Heart left ventricle (tissue), 16 donors: ENCODE data around the gene RAD51. TPM values are rescaled to one million over a fixed set of nuclear protein-coding genes. Genes with fewer than 3 reads are reported as not detected.

Experiments
- ATAC-seq, 4 donors: fragments of 200-7000 bp; cut with Tn5 transposase; one replicate each; pipeline ENCODE4 v1.9.1; 2020 to 2022; ENCODE audit warnings: moderate library complexity in 4 of 4, mild to moderate bottlenecking in 3 of 4, moderate number of reproducible peaks in 1 of 4
- DNase-seq, 5 donors: peaks; one replicate each; pipeline ENCODE4 v3.0.0-alpha.2; 2020
- H3K27ac ChIP-seq, 12 donors: fragments of 200-600 bp; sonication (generic) in 4 of 12; one replicate each; pipeline versions ENCODE4 v1.5.0 to v1.8.0; 2016 to 2022; ENCODE audit warnings: mild to moderate bottlenecking in 2 of 12
- H3K27me3 ChIP-seq, 9 donors: fragments of 200-600 bp; sonication (generic) in 2 of 9; one replicate each; pipeline versions ENCODE4 v1.5.1 to v1.8.0; 2016 to 2022; ENCODE audit warnings: mild to moderate bottlenecking in 3 of 9
- H3K36me3 ChIP-seq, 9 donors: fragments of 200-600 bp; sonication (generic) in 2 of 9; one replicate each; pipeline versions ENCODE4 v1.5.0 to v1.8.0; 2018 to 2022; ENCODE audit warnings: mild to moderate bottlenecking in 2 of 9
- H3K4me1 ChIP-seq, 12 donors: fragments of 200-600 bp; sonication (generic) in 4 of 12; one replicate each; pipeline versions ENCODE4 v1.5.0 to v1.8.0; 2016 to 2022; ENCODE audit warnings: mild to moderate bottlenecking in 3 of 12
- H3K4me3 ChIP-seq, 12 donors: fragments of 200-600 bp; sonication (generic) in 4 of 12; one replicate each; pipeline versions ENCODE4 v1.5.0 to v1.8.0; 2017 to 2022; ENCODE audit warnings: mild to moderate bottlenecking in 9 of 12, moderate library complexity in 4 of 12
- H3K9me3 ChIP-seq, 12 donors: fragments of 200-600 bp; sonication (generic) in 4 of 12; one replicate each; pipeline versions ENCODE4 v1.5.0 to v1.8.0; 2016 to 2022; ENCODE audit warnings: mild to moderate bottlenecking in 1 of 12
- CTCF ChIP-seq, 12 donors: fragments of 200-600 bp; sonication (generic) in 4 of 12; IDR thresholded peaks; one replicate each; pipeline versions ENCODE4 v1.5.0 to v1.8.0; 2018 to 2022; ENCODE audit warnings: antibody characterized with exemption in 12 of 12, mild to moderate bottlenecking in 5 of 12
- POLR2A ChIP-seq, 2 donors: fragments of 450-650 bp; IDR thresholded peaks; one replicate each; pipeline ENCODE4 v1.6.1; 2017; ENCODE audit warnings: antibody characterized with exemption in 2 of 2, mild to moderate bottlenecking in 2 of 2, moderate library complexity in 2 of 2
- WGBS, 4 donors: extraction: QIAGEN DNeasy Blood & Tissue Kit in 2 of 4; methylation state at CpG; one replicate each; pipeline versions ENCODE4 v1.1.5 to v1.1.7; 2013 to 2018; 5-methylcytosine and 5-hydroxymethylcytosine counted together
- intact Hi-C, 10 donors: fragments of 100-400 bp; cut with DNase I; formaldehyde crosslinking; loops; one replicate each; pipeline versions ENCODE4 v1.11.1 to v1.14.2; 2022
- polyA plus RNA-seq, 2 donors: library from polyadenylated mRNA; stranded (reverse); fragments of 200-250 nt; gene quantifications; one replicate each; pipeline ENCODE4 v1.2.3, GENCODE V29; 2013
- total RNA-seq, 9 donors: library from RNA; depleted of rRNA in 2 of 9; stranded (reverse); fragments of >200 nt in 2 of 9; fragmentation: NEBNext Ultra II Directional in 3 of 9; extraction: Animal tissue kit (Norgen Biotek cat#: 25700) in 3 of 9; gene quantifications; one replicate each; pipeline versions ENCODE4 v1.1.0 to v1.2.4, GENCODE V29; 2016 to 2023
- donor health status: ischemic (EF 13 %, LVEDD 7.1; RV severe dilation, severe dysfunction).
- donor health status: healthy with polysubstance abuse.
- donor health status: DM: no; HTN: yes; CAD: no.
- donor health status: DM: no; HTN: no; CAD: no.
- donor health status: ischemic (EF 25% LVEDD 6.9; RV normal size, moderate dysfunction).
- donor health status: ischemic (EF 25% LVEDD 5.7; RV mildly dilated, moderate dysfunction).
- donor health status: healthy.
- donor health status: DM: yes; HTN: yes; CAD: no.
- donor health status: ischemic (EF 35%, LVEDD 5.7; RV mildly dilated, moderate dysfunction).
- donor health status: nonischemic (EF 11% LVEDD 7.7; RV severe dilation, severe dysfunction).
- donor health status: DM: yes; HTN: yes; CAD: no.
- donor health status: PGD.
- donor health status: ischemic (EF 29% LVEDD 5.4; RV normal size, mild dysfunction).
- donor health status: nonischemic (EF 23%, LVEDD 6.1; RV moderate dilation, normal function).

The RAD51 gene
- total and polyA plus RNA-seq, 11 donors: 0.15 to 3.9 (median 0.56) TPM; not detected in 2

- TF ChIP-seq POLR2A (IDR thresholded peaks at IDR 0.05): no peak
- TF ChIP-seq CTCF (IDR thresholded peaks at IDR 0.05): no peak
- H3K4me1 ChIP-seq: peaks cover 0 to 31% (median 24%) of the 10 kb centered on the region in 12 donors
- H3K9me3 ChIP-seq: no peaks in the 10 kb centered on the region
- 90 to 100% (median 95%) methylated on average over 2 to 5 of the region's 5 CpGs for WGBS, 4 donors
- intact Hi-C loops: loop anchor here in 5 of 10 donors (5.0 to 10.0 kb wide), 5 partner anchors 47 to 165 kb away; partner anchors contain the start of genes DNAJC17 (in 3 of the 5), RAD51 (in 3 of the 5), VPS18 (in 3 of the 5) and ZFYVE19 (in 3 of the 5)
- DNase-seq (no peak), ATAC-seq (no peak)
- H3K27ac ChIP-seq: no peak overlapping the region
- H3K4me3 ChIP-seq: no peak overlapping the region
- H3K27me3 ChIP-seq: no peaks in the 10 kb centered on the region
- no peaks in the 10 kb centered on the region for H3K36me3 ChIP-seq
Observed at GRCh38 chr15:40759961-40760360, 65.0 kb downstream of the RAD51 start.

DNA sequence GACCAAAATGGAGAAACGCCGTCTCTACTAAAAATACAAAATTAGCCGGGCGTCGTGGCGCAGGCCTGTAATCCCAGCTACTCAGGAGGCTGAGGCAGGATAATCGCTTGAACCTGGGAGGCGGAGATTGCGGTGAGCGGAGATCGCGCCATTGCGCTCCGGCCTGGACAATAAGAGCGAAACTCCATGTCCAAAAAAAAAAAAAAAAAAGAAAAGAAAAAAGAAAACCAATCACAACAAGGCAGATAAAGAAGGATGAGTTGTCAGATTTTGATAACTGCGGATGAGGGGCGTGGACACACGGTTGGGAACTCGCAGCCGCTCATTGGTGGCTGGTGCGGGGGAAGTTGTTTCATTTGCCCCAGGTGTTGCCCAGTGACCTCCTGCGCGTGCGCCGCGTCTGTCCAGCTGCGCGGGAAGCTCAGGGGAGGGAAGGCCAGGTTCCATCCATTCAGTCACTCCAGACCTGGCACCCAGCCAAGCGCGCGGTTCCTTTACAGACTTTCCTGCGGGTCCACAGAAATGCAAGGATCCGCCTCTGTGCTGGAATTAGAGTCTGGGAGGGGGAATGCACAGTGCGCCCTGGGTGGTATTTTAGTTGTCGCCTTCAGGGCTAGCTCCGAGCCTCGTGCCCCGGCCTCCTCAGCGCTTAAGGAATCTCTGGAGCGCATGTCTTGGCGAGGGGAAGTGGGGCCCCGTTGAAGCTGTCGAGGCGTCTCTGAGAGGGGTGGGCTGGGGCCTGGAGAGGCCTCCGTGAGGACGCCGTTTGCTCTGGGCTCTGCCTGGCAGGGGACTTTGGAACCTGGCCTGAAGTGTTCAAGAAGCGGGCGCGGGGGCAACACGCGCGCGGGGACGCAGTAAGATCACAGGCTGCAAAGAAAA, 68.2 kb downstream of the RAD51 start:
- Histone ChIP-seq H3K4me1 (peaks cover 0 to 37% (median 22%) of the 10 kb centered on the region in 12 donors), H3K27ac (peak overlapping the region in 11 of 12 donors; percentile 47 to 80 (median 62)), H3K4me3 (peak overlapping the region; percentile 33 to 75 (median 58)), H3K9me3 (no peaks in the 10 kb centered on the region), H3K27me3 (no peaks in the 10 kb centered on the region), H3K36me3 (peaks cover 0 to 10% (median 4%) of the 10 kb centered on the region in 9 donors)
- WGBS, 4 donors: 29 to 34% (median 31%) methylated on average over 50 to 55 of the region's 55 CpGs
- intact Hi-C loops: loop anchor here in 4 of 10 donors (5.0 to 10.0 kb wide), 4 partner anchors 44 to 168 kb away; partner anchors contain the start of genes VPS18 (in 2 of the 4), DNAJC17 (in 1 of the 4), KNL1 (in 1 of the 4) and ZFYVE19 (in 1 of the 4)
- no peak for TF ChIP-seq POLR2A (IDR thresholded peaks at IDR 0.05)
- no peak for TF ChIP-seq CTCF (IDR thresholded peaks at IDR 0.05)
- peak in 3 of 4 donors; percentile 7 to 31 (median 13) for ATAC-seq
- DNase-seq: peak; percentile 59 to 85 (median 66)

DNA sequence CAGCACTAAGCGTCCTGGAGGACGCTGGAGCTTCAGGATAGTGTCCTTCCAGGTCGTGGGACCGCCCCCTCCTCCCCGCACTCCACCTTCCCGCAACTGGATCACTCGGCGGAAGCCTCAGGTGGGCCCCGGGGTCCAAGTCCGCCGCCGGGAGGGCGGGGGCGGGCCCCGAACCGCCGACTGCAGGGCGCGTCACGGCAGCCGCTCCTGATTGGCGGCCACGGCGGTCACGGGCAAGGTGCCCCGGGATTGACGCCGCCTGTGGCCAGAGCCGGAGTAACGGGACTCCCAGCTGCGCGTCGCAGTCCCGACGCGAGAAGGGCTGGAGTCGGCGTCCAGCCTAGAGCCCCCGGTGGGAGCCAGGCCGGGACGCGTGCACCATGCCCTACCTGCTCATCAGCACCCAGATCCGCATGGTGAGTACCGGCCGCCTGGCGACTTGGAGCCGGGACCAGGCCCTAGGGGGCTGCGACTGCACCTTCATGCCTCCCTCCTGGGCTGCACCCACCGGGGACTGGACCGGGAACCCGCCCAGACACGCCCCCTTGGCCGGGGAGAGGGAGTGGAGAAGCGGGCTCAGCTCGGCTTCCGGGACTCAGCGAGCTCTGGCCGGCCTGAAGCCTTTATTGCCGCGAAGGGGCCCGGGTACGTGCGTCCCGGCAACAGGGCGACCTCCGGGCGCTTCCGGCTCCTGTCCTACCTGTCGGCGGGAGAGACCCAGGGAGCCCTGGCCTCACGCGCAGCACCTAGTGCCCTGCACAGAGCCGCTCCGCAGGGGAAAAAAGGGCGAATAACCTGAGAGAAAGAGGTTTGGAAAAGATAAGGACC, 69.0 kb downstream of the RAD51 start, which contains the start of gene GCHFR:
GCHFR (plus strand) TSS at position 268 of the 828 bp plus-strand sequence; CDS start at position 381, 113 bp downstream.
- Histone ChIP-seq H3K36me3 (peaks cover 0 to 16% (median 4%) of the 10 kb centered on the region in 9 donors), H3K27me3 (no peaks in the 10 kb centered on the region), H3K4me1 (peaks cover 0 to 46% (median 23%) of the 10 kb centered on the region in 12 donors), H3K9me3 (no peaks in the 10 kb centered on the region), H3K27ac (peak within 1 kb of the TSS in 11 of 12 donors; percentile 47 to 80 (median 62)), H3K4me3 (peak within 1 kb of the TSS; percentile 33 to 75 (median 58))
- DNase-seq (peak; percentile 70 to 87 (median 74)), ATAC-seq (peak; percentile 26 to 78 (median 74))
- TF ChIP-seq CTCF (IDR thresholded peaks at IDR 0.05): peak in 10 of 12 donors; percentile 8 to 55 (median 35)
- TF ChIP-seq POLR2A (IDR thresholded peaks at IDR 0.05): peak in 1 of 2 donors; percentile 59
- 0% methylated on average over 30 to 75 of the region's 75 CpGs for WGBS, 4 donors
- intact Hi-C loops: loop anchor here in 4 of 10 donors (5.0 to 10.0 kb wide), 4 partner anchors 43 to 169 kb away; partner anchors contain the start of genes VPS18 (in 2 of the 4), DNAJC17 (in 1 of the 4), KNL1 (in 1 of the 4) and ZFYVE19 (in 1 of the 4)
